Islet of Langerhans (tissue), 1 donor: ENCODE results near the gene GOSR1.

Experiments used
- FAIRE-seq: peaks from one replicate; lab custom pipeline; 2011; peaks lifted over from hg19 to GRCh38; lab: Jason Lieb, UNC

GOSR1 gene

DNA sequence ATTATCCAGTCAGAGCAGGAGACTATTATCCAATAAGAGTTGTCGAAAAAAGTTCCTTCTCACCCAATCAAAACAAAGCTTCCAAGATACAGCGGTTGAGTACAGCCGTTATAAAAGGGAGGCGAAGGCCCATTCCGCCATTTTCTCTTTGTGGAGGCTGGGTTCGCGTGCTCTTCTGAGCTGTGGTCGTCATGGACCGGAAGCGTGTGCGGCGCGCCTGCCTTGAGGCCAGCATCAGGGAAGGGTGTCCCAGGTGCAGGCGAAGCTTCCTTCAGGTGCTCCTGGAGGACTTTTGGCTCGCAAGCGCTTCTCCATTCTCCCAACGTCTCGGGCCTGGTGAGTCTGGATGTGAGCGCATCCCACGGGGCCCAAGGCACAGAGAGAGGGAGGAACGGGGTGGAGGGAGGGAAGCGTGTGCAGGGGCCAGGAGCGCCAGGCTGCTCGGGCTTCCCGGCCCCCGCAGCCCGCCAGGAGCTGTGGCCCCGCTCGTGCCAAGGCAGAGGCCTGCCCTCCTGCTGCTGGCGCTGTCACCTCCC lies 99.2 kb downstream of the GOSR1 start:
- FAIRE-seq = no peak
